AG10803 (cell line): Measurements from ENCODE around the gene KRTAP2-2.

Experiments
- DNase-seq: peaks from one replicate; pipeline ENCODE4 v3.0.0; 2010; ENCODE audit warnings: low read depth
- H3K4me3 ChIP-seq: 2 replicates; pipeline ENCODE4 v1.5.1; 2011; ENCODE audit warnings: mild to moderate bottlenecking, low read length, control low read depth
- TF ChIP-seq, protein P1 (sequence below): conservative IDR thresholded peaks from 2 replicates; pipeline ENCODE4 v1.5.1; 2011; ENCODE audit warnings: mild to moderate bottlenecking, low read length, control low read depth, inconsistent platforms

The KRTAP2-2 gene

DNA sequence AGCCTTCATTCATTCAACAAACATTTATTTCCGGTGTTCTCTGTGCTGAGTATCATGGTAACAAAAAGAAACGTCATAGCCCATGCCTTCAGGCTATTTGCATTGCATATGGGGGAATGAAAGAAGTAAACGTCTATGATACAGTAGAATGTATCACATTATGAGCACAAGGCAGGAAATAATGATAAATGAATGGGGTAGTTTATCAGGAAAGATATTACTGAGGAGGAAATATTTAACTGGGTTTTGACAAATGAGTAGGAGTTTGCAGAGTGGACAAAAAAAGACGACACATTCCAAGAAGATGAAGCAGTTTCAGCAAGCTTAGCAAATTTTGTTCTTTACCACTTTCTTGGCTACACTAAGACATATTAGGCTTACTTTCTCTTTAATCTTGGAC, 27.6 kb upstream of the KRTAP2-2 start:
- TF ChIP-seq, protein P1, sequence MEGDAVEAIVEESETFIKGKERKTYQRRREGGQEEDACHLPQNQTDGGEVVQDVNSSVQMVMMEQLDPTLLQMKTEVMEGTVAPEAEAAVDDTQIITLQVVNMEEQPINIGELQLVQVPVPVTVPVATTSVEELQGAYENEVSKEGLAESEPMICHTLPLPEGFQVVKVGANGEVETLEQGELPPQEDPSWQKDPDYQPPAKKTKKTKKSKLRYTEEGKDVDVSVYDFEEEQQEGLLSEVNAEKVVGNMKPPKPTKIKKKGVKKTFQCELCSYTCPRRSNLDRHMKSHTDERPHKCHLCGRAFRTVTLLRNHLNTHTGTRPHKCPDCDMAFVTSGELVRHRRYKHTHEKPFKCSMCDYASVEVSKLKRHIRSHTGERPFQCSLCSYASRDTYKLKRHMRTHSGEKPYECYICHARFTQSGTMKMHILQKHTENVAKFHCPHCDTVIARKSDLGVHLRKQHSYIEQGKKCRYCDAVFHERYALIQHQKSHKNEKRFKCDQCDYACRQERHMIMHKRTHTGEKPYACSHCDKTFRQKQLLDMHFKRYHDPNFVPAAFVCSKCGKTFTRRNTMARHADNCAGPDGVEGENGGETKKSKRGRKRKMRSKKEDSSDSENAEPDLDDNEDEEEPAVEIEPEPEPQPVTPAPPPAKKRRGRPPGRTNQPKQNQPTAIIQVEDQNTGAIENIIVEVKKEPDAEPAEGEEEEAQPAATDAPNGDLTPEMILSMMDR, result no peak
- peak; percentile 35 for DNase-seq
- no peak overlapping the region for H3K4me3 ChIP-seq

DNA sequence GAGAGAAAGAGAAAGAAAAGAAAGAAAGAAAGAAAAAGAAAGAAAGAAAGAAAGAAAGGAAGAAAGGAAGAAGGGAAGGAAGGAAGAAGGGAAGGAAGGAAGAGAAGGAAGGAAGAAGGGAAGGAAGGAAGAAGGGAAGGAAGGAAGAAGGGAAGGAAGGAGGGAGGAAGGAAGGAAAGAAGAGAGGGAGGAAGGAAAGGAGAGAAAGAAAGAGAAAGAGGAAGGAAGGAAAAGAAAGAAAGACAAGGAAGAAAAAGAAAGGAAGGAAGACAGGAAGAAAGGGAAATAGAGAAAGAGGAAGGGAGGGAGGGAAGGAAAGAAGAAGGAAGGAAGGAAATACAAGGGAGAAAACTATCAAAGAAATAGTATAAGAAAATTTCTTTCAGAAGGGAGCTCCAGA, 21.8 kb upstream of the KRTAP2-2 start:
- TF ChIP-seq, protein P1, result no peak
- DNase-seq, result no peak
- no peak overlapping the region for H3K4me3 ChIP-seq

- TF ChIP-seq, protein P1, result no peak
- H3K4me3 ChIP-seq, result no peak overlapping the region
- DNase-seq, result no peak
These were observed 18.6 kb upstream of the KRTAP2-2 start for GRCh38 chr17:41073676-41074075.

GRCh38 chr17:41071606-41072360, 16.8 kb upstream of the KRTAP2-2 start:
- TF ChIP-seq, protein P1, result no peak
- no peak overlapping the region for H3K4me3 ChIP-seq
- DNase-seq, result no peak

DNA sequence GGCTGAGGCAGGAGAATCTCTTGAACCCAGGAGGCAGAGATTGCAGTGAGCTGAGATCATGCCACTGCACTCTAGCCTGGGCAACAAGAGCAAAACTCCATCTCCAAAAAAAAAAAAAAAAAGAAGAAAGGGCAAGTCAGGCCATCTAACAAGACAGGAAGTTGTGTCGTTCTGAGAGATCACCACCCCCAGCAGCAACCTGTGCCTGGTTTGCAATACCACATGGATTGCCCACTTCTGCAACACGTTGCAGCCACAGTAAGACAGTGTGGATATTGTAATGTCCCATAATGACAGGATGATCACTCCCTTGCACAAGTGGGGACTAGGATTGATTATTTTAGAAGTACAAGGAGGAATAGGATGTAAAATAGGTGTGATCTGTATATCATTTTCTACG, 14.0 kb upstream of the KRTAP2-2 start:
- TF ChIP-seq, protein P1, result no peak
- H3K4me3 ChIP-seq, result no peak overlapping the region
- no peak for DNase-seq

DNA sequence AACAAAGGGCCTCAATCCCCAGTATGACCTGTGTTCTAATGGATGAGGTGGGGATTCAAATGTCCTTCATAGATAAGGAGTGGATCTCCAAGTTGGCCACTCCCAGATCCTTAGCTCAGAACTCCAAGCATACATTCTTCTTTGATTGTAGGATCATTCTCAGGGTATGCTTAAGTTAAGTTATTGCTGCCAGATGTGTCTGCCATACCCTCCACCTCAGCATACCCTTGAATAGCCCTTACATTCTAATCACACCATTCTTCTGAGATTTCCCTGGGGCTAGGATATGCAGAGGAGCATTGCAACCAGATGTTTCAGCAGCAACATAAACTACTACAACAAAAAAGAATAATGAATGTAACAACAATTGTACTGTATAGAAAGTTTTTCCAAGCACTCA, 12.3 kb upstream of the KRTAP2-2 start:
- TF ChIP-seq, protein P1, result no peak
- no peak overlapping the region for H3K4me3 ChIP-seq
- DNase-seq, result peak; percentile 87
